Ovary (tissue), 9 donors: Measurements from ENCODE around the gene CD151. TPM values are rescaled to one million over a fixed set of nuclear protein-coding genes. Genes with fewer than 3 reads are reported as not detected.
A peak's percentile ranks its signal among the peaks of the same experiment; 100 is the strongest.

ENCODE experiments used
- DNase-seq, 5 donors: peaks; one replicate each; pipeline ENCODE4 v3.0.0-alpha.2; 2019 to 2020
- H3K27ac ChIP-seq, 2 donors: fragments of 200-600 bp; one replicate each; pipeline versions ENCODE4 v1.5.1 to v1.8.0; 2019 to 2022
- H3K27me3 ChIP-seq: fragments of 200-600 bp; one replicate; pipeline ENCODE4 v1.8.0; 2022
- H3K36me3 ChIP-seq: fragments of 200-600 bp; sonication (generic); one replicate; pipeline ENCODE4 v1.5.1; 2019
- H3K4me1 ChIP-seq: one replicate; pipeline ENCODE4 v1.8.1; 2013; ENCODE audit warnings: mild to moderate bottlenecking, moderate library complexity; ENCODE audit not compliant: insufficient read depth
- H3K4me3 ChIP-seq: fragments of 200-600 bp; sonication (generic); one replicate; pipeline ENCODE4 v1.5.1; 2017
- H3K9me3 ChIP-seq, 2 donors: fragments of 200-600 bp in 1 of 2; sonication (generic) in 1 of 2; one replicate each; pipeline versions ENCODE4 v1.5.1 to v1.8.1; 2013 to 2019; ENCODE audit warnings: mild to moderate bottlenecking in 1 of 2, moderate library complexity in 1 of 2
- EP300 ChIP-seq: sonication (generic); formaldehyde crosslinking; IDR thresholded peaks from one replicate; pipeline ENCODE4 v1.6.1; 2017; ENCODE audit warnings: antibody characterized with exemption
- POLR2A ChIP-seq: fragments of 450-650 bp; IDR thresholded peaks from one replicate; pipeline ENCODE4 v1.6.1; 2017; ENCODE audit warnings: antibody characterized with exemption, mild to moderate bottlenecking, moderate library complexity
- WGBS, 3 donors: extraction: QIAGEN DNeasy Blood & Tissue Kit in 1 of 3; methylation state at CpG; one replicate each; pipeline versions ENCODE4 v1.1.5 to v1.1.7; 2013 to 2017; 5-methylcytosine and 5-hydroxymethylcytosine counted together
- intact Hi-C, 4 donors: fragments of 100-400 bp; cut with DNase I; formaldehyde crosslinking; loops; one replicate each; pipeline versions ENCODE4 v1.11.0 to v1.15.1; 2022 to 2023
- polyA plus RNA-seq, 2 donors: library from polyadenylated mRNA; stranded (reverse); fragments of 200-250 nt in 1 of 2; fragments of 350-450 nt in 1 of 2; fragmentation: Illumina TruSeq in 1 of 2; extraction: RNeasy Lipid Tissue Mini Kit (QIAGEN cat#74804) in 1 of 2; gene quantifications; one replicate each; pipeline ENCODE4 v1.2.3, GENCODE V29; 2013 to 2014
- total RNA-seq, 7 donors: library from RNA; depleted of rRNA in 2 of 7; stranded (reverse); fragments of >200 nt in 2 of 7; fragmentation: NEBNext Ultra II Directional in 3 of 7; extraction: Animal tissue kit (Norgen Biotek cat#: 25700) in 3 of 7; gene quantifications; one replicate each; pipeline versions ENCODE4 v1.1.0 to v1.2.4, GENCODE V29; 2016 to 2023
- TF ChIP-seq, protein P1 (sequence below), 3 donors: fragments of 450-650 bp in 2 of 3; fragments of 200-600 bp in 1 of 3; IDR thresholded peaks; one replicate each; pipeline versions ENCODE4 v1.5.1 to v1.8.0; 2016 to 2022; ENCODE audit warnings: antibody characterized with exemption in 3 of 3, mild to moderate bottlenecking in 1 of 3
- donor health status: DM: no; HTN: no; CAD: no; lungs with moderate emphysema.
- donor health status: DM: no; HTN: no; CAD: no.
- donor health status: Bipolar disorder and iron deficiency.
- donor health status: DM: yes; HTN: yes; CAD: no.
- donor health status: DM: no; HTN: no; CAD: no.
- donor health status: DM: yes; HTN: yes; CAD: no.

The CD151 gene
- total and polyA plus RNA-seq, 9 donors: 32.9 to 243 (median 168) TPM

DNA sequence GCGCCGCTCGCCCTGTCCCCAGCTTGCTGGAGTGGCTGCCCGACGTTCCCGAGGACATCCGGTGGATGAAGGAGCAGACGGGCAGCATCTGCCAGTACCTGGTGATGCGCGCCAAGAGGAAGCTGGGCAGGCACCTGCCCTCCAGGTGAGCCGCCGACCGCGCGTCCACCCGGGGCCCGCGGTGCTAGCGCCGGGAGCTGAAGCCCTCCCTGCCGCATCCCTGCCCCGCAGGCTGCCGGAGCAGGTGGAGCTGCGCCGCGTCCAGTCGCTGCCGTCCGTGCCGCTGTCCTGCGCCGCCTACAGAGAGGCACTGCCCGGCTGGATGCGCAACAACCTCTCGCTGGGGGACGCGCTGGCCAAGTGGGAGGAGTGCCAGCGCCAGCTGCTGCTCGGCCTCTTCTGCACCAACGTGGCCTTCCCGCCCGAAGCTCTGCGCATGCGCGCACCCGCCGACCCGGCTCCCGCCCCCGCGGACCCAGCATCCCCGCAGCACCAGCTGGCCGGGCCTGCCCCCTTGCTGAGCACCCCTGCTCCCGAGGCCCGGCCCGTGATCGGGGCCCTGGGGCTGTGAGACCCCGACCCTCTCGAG is 8.4 kb upstream of the CD151 start:
- H3K27me3 ChIP-seq: no peaks in the 10 kb centered on the region
- DNase-seq: no peak
- peaks cover 10% of the 10 kb centered on the region for H3K4me1 ChIP-seq
- TF ChIP-seq EP300 (no peak), POLR2A (no peak)
- WGBS, 3 donors: 78 to 87% (median 84%) methylated on average over 39 to 59 of the region's 59 CpGs
- H3K27ac ChIP-seq: no peak overlapping the region
- H3K4me3 ChIP-seq: no peak overlapping the region
- H3K9me3 ChIP-seq: no peaks in the 10 kb centered on the region
- peaks cover 2% of the 10 kb centered on the region for H3K36me3 ChIP-seq
- intact Hi-C loops: no loop called here

GRCh38 chr11:824942-825341 is 7.8 kb upstream of the CD151 start:
- Histone ChIP-seq H3K27ac (no peak overlapping the region), H3K27me3 (no peaks in the 10 kb centered on the region), H3K9me3 (no peaks in the 10 kb centered on the region), H3K36me3 (peaks cover 2% of the 10 kb centered on the region), H3K4me1 (peaks cover 13% of the 10 kb centered on the region), H3K4me3 (no peak overlapping the region)
- no peak for DNase-seq
- TF ChIP-seq, protein P1, sequence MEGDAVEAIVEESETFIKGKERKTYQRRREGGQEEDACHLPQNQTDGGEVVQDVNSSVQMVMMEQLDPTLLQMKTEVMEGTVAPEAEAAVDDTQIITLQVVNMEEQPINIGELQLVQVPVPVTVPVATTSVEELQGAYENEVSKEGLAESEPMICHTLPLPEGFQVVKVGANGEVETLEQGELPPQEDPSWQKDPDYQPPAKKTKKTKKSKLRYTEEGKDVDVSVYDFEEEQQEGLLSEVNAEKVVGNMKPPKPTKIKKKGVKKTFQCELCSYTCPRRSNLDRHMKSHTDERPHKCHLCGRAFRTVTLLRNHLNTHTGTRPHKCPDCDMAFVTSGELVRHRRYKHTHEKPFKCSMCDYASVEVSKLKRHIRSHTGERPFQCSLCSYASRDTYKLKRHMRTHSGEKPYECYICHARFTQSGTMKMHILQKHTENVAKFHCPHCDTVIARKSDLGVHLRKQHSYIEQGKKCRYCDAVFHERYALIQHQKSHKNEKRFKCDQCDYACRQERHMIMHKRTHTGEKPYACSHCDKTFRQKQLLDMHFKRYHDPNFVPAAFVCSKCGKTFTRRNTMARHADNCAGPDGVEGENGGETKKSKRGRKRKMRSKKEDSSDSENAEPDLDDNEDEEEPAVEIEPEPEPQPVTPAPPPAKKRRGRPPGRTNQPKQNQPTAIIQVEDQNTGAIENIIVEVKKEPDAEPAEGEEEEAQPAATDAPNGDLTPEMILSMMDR (IDR thresholded peaks at IDR 0.05): no peak
- TF ChIP-seq POLR2A (no peak), EP300 (no peak)
- intact Hi-C loops: no loop called here
- 81 to 86% (median 81%) methylated on average over 11 of the region's 11 CpGs for WGBS, 3 donors

DNA sequence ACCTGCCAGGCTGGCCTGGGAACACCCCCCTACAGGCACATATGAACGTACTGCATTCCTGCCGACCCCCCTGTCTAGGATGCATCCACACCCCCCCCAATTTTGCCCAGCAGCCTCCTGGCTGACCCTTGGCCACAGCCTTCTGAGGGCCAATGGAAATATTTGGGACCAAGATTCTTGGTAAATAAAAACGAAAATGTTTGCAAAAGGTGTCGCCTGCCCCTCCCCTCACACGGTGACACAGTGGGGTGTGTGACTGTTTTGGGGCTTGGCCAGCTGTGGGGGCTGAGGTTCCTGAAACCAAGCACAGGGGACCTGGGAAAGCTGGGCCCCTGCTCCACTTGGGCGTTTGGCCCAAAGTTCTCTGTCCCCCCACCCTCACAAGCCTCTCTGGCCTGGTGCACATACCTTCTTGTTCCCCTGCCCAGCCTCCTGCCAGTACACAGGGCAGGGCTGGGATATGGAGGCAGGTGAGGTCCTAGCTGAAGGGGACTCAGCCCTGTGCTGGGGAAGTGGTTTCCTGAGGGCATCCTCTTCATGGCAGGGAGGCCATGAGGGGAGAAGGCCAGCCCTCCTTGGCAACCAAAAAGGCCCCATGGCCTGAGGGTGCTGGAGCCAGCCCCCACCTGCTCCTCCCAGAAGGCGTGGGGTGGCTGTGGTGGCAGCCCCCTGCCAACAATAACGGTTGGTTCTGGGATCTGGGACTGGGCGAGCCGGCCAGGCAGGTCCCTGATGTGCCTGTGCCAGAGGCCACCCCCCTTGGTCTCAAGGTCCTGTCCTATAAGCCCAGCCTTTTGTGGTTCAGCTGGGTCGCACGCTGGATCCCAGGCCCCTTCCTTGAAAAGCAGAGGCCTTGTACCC is 7.2 kb upstream of the CD151 start:
- no peak overlapping the region for H3K4me3 ChIP-seq
- TF ChIP-seq EP300: no peak
- TF ChIP-seq POLR2A: no peak
- TF ChIP-seq, protein P1 (IDR thresholded peaks at IDR 0.05): no peak

GRCh38 chr11:826227-826621 is 6.5 kb upstream of the CD151 start:
- TF ChIP-seq, protein P1 (IDR thresholded peaks at IDR 0.05): no peak
- TF ChIP-seq POLR2A (no peak), EP300 (no peak)
- Histone ChIP-seq H3K9me3 (no peaks in the 10 kb centered on the region), H3K4me3 (no peak overlapping the region), H3K4me1 (peaks cover 13% of the 10 kb centered on the region), H3K27ac (no peak overlapping the region), H3K27me3 (no peaks in the 10 kb centered on the region), H3K36me3 (peaks cover 2% of the 10 kb centered on the region)
- intact Hi-C loops: no loop called here
- WGBS, 3 donors: 74 to 86% (median 79%) methylated on average over 9 of the region's 9 CpGs
- no peak for DNase-seq

More for the DNA sequence above, 7.2 kb upstream of the CD151 start:
- Histone ChIP-seq H3K4me1 (peaks cover 16% of the 10 kb centered on the region), H3K36me3 (peaks cover 2% of the 10 kb centered on the region), H3K9me3 (no peaks in the 10 kb centered on the region), H3K27me3 (no peaks in the 10 kb centered on the region), H3K27ac (no peak overlapping the region)
- WGBS, 3 donors: 81 to 87% (median 84%) methylated on average over 10 to 12 of the region's 12 CpGs
- intact Hi-C loops: no loop called here
- DNase-seq: no peak

DNA sequence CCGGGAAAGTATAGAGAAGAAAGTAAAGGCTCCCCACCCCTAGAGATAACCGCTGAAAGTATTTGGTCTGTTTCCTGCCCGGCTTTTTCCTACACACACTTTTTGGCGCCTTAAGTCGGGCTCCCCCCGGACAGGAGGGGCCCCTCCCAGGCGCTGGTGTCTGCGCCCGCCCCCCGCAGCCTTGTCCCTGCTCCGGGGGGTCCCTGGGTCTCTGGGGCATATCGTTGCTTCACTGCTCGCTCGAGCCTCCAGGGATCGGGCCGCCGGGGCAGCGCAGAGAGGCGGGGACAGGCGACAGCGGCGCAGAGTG is 6.0 kb upstream of the CD151 start:
- 2 to 4% (median 2%) methylated on average over 17 to 22 of the region's 22 CpGs for WGBS, 3 donors
- Histone ChIP-seq H3K36me3 (peaks cover 2% of the 10 kb centered on the region), H3K27me3 (no peaks in the 10 kb centered on the region), H3K4me3 (peak overlapping the region; percentile 0), H3K27ac (no peak overlapping the region), H3K4me1 (peaks cover 10% of the 10 kb centered on the region), H3K9me3 (no peaks in the 10 kb centered on the region)
- intact Hi-C loops: no loop called here
- TF ChIP-seq, protein P1 (IDR thresholded peaks at IDR 0.05): no peak
- TF ChIP-seq EP300 (no peak), POLR2A (no peak)
- DNase-seq: no peak
